ENCODE data around the gene TBX1. TPM values are rescaled to one million over a fixed set of nuclear protein-coding genes. Genes with fewer than 3 reads are reported as not detected.

Gene TBX1
- total and polyA plus RNA-seq, 2 of the 8 experiments (the other 6 are each of a cell fraction or from before 2014, with no cell fraction given), result 0.28 TPM; not detected in 1

DNA sequence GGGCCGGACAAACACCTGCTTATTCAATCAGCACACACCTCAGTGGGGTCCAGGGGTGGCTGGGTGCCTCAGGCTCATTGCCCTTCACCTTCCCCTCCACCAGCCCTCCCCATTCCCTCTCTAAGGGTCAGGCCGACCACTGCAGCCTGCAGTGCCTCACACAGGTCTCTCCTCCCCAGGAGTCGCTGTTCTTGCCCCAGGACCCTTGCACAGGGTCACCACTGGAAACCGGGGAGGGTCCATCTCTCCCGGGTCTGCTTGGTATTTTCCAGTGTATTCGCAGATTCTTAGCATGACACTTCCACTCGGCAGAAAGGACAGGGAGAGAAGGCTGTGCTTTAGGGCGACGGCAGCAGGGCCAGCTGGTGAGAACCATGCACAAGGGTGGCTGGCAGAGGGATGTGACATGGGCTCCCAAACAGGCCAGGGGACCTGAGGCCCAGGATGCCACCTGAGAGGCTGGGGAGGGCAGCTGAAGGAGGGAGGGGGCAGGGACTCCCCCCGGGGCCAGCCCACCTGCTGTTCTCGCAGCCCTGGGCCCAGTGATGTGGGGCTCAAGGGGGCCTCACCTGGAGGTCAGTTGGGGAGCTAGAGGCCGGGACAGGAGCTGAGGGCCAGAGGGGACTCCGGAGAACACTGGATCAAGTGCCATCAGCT lies 16.1 kb upstream of the TBX1 start:
- no peak for FAIRE-seq
- WGBS, 2 experiments (ENCODE audit: extremely low coverage in 1 of 2, insufficient coverage in 1 of 2, insufficient read length in 1 of 2, insufficient replicate concordance in 2 of 2, low coverage in 1 of 2, low lambda C conversion rate in 2 of 2, missing lambda C conversion rate in 1 of 2), result 87% methylated on average over 11 of the region's 13 CpGs; no CpG with 5 or more reads in 1 of the 2 experiments
- H4K20me1 ChIP-seq (replicated peaks in 1 of 2; ENCODE audit: control insufficient read depth in 1 of 2, insufficient read depth in 2 of 2, low read length in 2 of 2), result peaks cover 0 to 1% of the 10 kb centered on the region in 2 experiments

More for the DNA sequence above, 16.1 kb upstream of the TBX1 start:
- no peak overlapping the region for H3K27ac ChIP-seq (ENCODE audit: low read depth, low read length)
- no peak overlapping the region for H3K4me3 ChIP-seq (ENCODE audit: extremely low read depth in 1 of 4, insufficient read depth in 2 of 4, low read depth in 3 of 4, low read length in 4 of 4)
- no peaks in the 10 kb centered on the region for H3K79me2 ChIP-seq (ENCODE audit: control insufficient read depth in 1 of 2, insufficient read depth in 2 of 2, low read length in 2 of 2)
- CTCF ChIA-PET (ENCODE audit: partially characterized antibody), result interaction anchor here (1.2 to 16.5 kb wide), 6 partner anchors 10 to 213 kb away, joined by 3 to 168 read pairs (median 10); partner anchors contain the start of gene GP1BB
- POLR2A ChIA-PET (ENCODE audit: partially characterized antibody), result no interaction called here
- H3K18ac ChIP-seq (ENCODE audit: extremely low read depth, low read length), result no peak overlapping the region
- no peak overlapping the region for H3K23ac ChIP-seq (ENCODE audit: insufficient read length)
- no peak overlapping the region for H2BK5ac ChIP-seq (ENCODE audit: low read depth, low read length)
- H3K9ac ChIP-seq (replicated peaks in 1 of 4; ENCODE audit: extremely low read depth in 1 of 4, low read depth in 3 of 4, low read length in 3 of 4), result no peak overlapping the region
- TF ChIP-seq SIN3A (conservative IDR thresholded peaks at IDR 0.05 in 1 of 2, IDR thresholded peaks at IDR 0.05 in 1 of 2; ENCODE audit: low read depth in 1 of 2, low read length in 2 of 2), result no peak
- TF ChIP-seq RXRA (IDR thresholded peaks at IDR 0.05; ENCODE audit: insufficient read depth, low read depth, low read length), result no peak
- TF ChIP-seq CBX5 (IDR thresholded peaks at IDR 0.05; ENCODE audit: low read depth, low read length), result no peak
- TF ChIP-seq HDAC2 (IDR thresholded peaks at IDR 0.05; ENCODE audit: borderline replicate concordance in 1 of 2, low read depth in 2 of 2, low read length in 2 of 2), result no peak
- no peak for TF ChIP-seq BRCA1 (IDR thresholded peaks at IDR 0.05; ENCODE audit: low read depth, low read length)
- no peak for TF ChIP-seq MAFK (IDR thresholded peaks at IDR 0.05; ENCODE audit: low read depth, low read length)
- no peak for TF ChIP-seq FOSL1 (IDR thresholded peaks at IDR 0.05; ENCODE audit: insufficient read depth, low read depth, low read length)
- TF ChIP-seq YY1 (IDR thresholded peaks at IDR 0.05; ENCODE audit: low read depth, low read length), result no peak
- no peak for TF ChIP-seq SUZ12 (IDR thresholded peaks at IDR 0.05; ENCODE audit: low read length)
- H3K14ac ChIP-seq (ENCODE audit: insufficient read length), result no peak overlapping the region
- no peak overlapping the region for H3K4me2 ChIP-seq (ENCODE audit: insufficient read depth in 1 of 2, low read depth in 2 of 2, low read length in 2 of 2)
- H3K4me1 ChIP-seq (replicated peaks in 1 of 4; ENCODE audit: control insufficient read depth in 3 of 4, insufficient read depth in 4 of 4, low read length in 3 of 4), result peaks cover 0 to 10% (median under 1%) of the 10 kb centered on the region in 4 experiments; a peak in 2 of 7 replicates
- no peaks in the 10 kb centered on the region; the same call in 1 of the 2 replicates for H3K23me2 ChIP-seq (ENCODE audit: low read depth, low read length)
- no peak overlapping the region for H3K56ac ChIP-seq (replicated peaks; ENCODE audit: insufficient read length, low read depth, low read length)
- DNase-seq (ENCODE audit: low read depth in 1 of 2, low spot score in 2 of 2), result no peak
- H3K36me3 ChIP-seq (ENCODE audit: control insufficient read depth in 2 of 4, insufficient read depth in 4 of 4, low read length in 3 of 4), result no peaks in the 10 kb centered on the region
- H4K5ac ChIP-seq (ENCODE audit: insufficient read length, low read depth, low read length), result no peak overlapping the region
- H2AK5ac ChIP-seq (ENCODE audit: low read depth, low read length), result no peak overlapping the region
- H3K27me3 ChIP-seq (replicated peaks in 1 of 4; ENCODE audit: control insufficient read depth in 3 of 4, extremely low read depth in 1 of 4, insufficient read depth in 3 of 4, low read length in 3 of 4), result peaks cover 0 to 1% (median 0%) of the 10 kb centered on the region in 4 experiments; a peak in 4 of 7 replicates
- no peaks in the 10 kb centered on the region for H3K9me3 ChIP-seq (ENCODE audit: insufficient read depth in 2 of 2, low read depth in 1 of 2, low read length in 1 of 2)
- H2BK15ac ChIP-seq (ENCODE audit: low read length), result no peak overlapping the region
- H2AFZ ChIP-seq (ENCODE audit: low read length), result no peak overlapping the region
- H3K4ac ChIP-seq (replicated peaks; ENCODE audit: insufficient read length, low read depth, low read length), result no peak overlapping the region
- no peaks in the 10 kb centered on the region for H3K79me1 ChIP-seq (ENCODE audit: low read depth, low read length)
- no peak overlapping the region for H4K91ac ChIP-seq (replicated peaks; ENCODE audit: insufficient read length, low read length)
- no peak overlapping the region for H2BK12ac ChIP-seq (ENCODE audit: low read depth, low read length)
- H2BK120ac ChIP-seq (replicated peaks; ENCODE audit: low read depth, low read length), result no peak overlapping the region
- no peak overlapping the region for H2BK20ac ChIP-seq (ENCODE audit: low read length)
- H4K8ac ChIP-seq (ENCODE audit: extremely low read depth, insufficient read depth, low read length), result no peak overlapping the region
